Endothelial cell of umbilical vein (primary cell): ENCODE results near the gene PRKCB. TPM values are rescaled to one million over a fixed set of nuclear protein-coding genes. Genes with fewer than 3 reads are reported as not detected.

Source experiments
- BruUV-seq: library from RNA; stranded (reverse); fragments of 400-500 nt; replicated peaks from 2 replicates; lab custom pipeline; 2021; lab: Mats Ljungman, UMichigan
- CTCF ChIA-PET: fragments of 300-600, 350-600 bp; sonication (Branson Sonifier 250); formaldehyde crosslinking; loops from one replicate; lab custom pipeline; 2021; ENCODE audit warnings: antibody characterized with exemption, inconsistent platforms; lab: Charles Lee
- POLR2A ChIA-PET: fragments of 300-600, 350-600 bp; sonication (Branson Sonifier 250); formaldehyde crosslinking; loops from one replicate; lab custom pipeline; 2021; ENCODE audit warnings: antibody characterized with exemption, inconsistent platforms; lab: Charles Lee
- DNase-seq: peaks from one replicate; pipeline ENCODE4 v3.0.0-alpha.2; 2011; ENCODE audit warnings: low read depth, low spot score
- FAIRE-seq: peaks from 2 replicates; lab custom pipeline; 2011; peaks lifted over from hg19 to GRCh38; lab: Jason Lieb, UNC
- H2AFZ ChIP-seq: 2 replicates; pipeline ENCODE4 v1.6.0; 2012; ENCODE audit warnings: low read depth, low read length, control low read depth, inconsistent platforms
- H3K27ac ChIP-seq: 2 replicates; pipeline ENCODE4 v1.5.1; 2011; ENCODE audit warnings: low read depth, mild to moderate bottlenecking, control low read depth, low read length, moderate library complexity; ENCODE audit not compliant: insufficient read depth
- H3K27me3 ChIP-seq, 2 experiments: 2 replicates each; pipeline versions ENCODE4 v1.6.0 to v1.6.1; 2011; ENCODE audit warnings: low read length in 2 of 2, mixed read lengths in 1 of 2; ENCODE audit not compliant: control insufficient read depth in 2 of 2, insufficient read depth in 2 of 2
- H3K36me3 ChIP-seq, 2 experiments: 2 replicates in 1 of 2; 3 replicates in 1 of 2; pipeline ENCODE4 v1.5.1; 2011; ENCODE audit warnings: low read length in 2 of 2, mild to moderate bottlenecking in 1 of 2, moderate library complexity in 1 of 2; ENCODE audit not compliant: control insufficient read depth in 2 of 2, insufficient read depth in 2 of 2; ENCODE audit errors: extremely low read depth in 1 of 2
- H3K4me1 ChIP-seq: 3 replicates; pipeline ENCODE4 v1.5.1; 2011; ENCODE audit warnings: mild to moderate bottlenecking, low read length; ENCODE audit not compliant: control insufficient read depth, insufficient read depth; ENCODE audit errors: extremely low read depth
- H3K4me2 ChIP-seq: 2 replicates; pipeline ENCODE4 v1.6.1; 2011; ENCODE audit warnings: low read length, control low read depth, mixed read lengths; ENCODE audit not compliant: insufficient read depth
- H3K4me3 ChIP-seq, 3 experiments: fragments of 200-600 bp in 1 of 3; sonication (generic), shearing (Covaris generic) in 1 of 3; replicated peaks in 1 of 3; 2 replicates each; pipeline ENCODE4 v1.5.1; 2011 to 2016; ENCODE audit warnings: control low read depth in 3 of 3, low read length in 3 of 3, mild to moderate bottlenecking in 2 of 3, inconsistent platforms in 1 of 3, low read depth in 1 of 3, moderate library complexity in 1 of 3; ENCODE audit not compliant: insufficient read depth in 1 of 3
- H3K79me2 ChIP-seq: 2 replicates; pipeline ENCODE4 v1.6.0; 2012; ENCODE audit warnings: low read length, inconsistent platforms; ENCODE audit not compliant: control insufficient read depth, insufficient read depth
- H3K9ac ChIP-seq: replicated peaks from 2 replicates; pipeline ENCODE3; 2011; ENCODE audit warnings: low read length, control low read depth; ENCODE audit not compliant: insufficient read depth; ENCODE audit errors: extremely low read depth
- H3K9me1 ChIP-seq: replicated peaks from 3 replicates; pipeline ENCODE4 v1.6.0; 2011; ENCODE audit warnings: mild to moderate bottlenecking, low read length; ENCODE audit not compliant: control insufficient read depth, insufficient read depth; ENCODE audit errors: extremely low read depth
- H3K9me3 ChIP-seq: replicated peaks from 2 replicates; pipeline ENCODE4 v1.5.1; 2012; ENCODE audit warnings: low read length, inconsistent platforms; ENCODE audit not compliant: control insufficient read depth, insufficient read depth
- H4K20me1 ChIP-seq: replicated peaks from 2 replicates; pipeline ENCODE3; 2011; ENCODE audit warnings: mild to moderate bottlenecking, low read length; ENCODE audit not compliant: control insufficient read depth, insufficient read depth; ENCODE audit errors: extremely low read depth
- CTCF ChIP-seq, 2 donors: IDR thresholded peaks; 1 replicate in 1 of 2; 2 replicates in 1 of 2; pipeline ENCODE4 v1.5.1; 2011; ENCODE audit warnings: low read length in 2 of 2, mild to moderate bottlenecking in 2 of 2, moderate library complexity in 2 of 2, control low read depth in 1 of 2, inconsistent platforms in 1 of 2, low read depth in 1 of 2; ENCODE audit not compliant: insufficient read depth in 1 of 2; ENCODE audit errors: extremely low read depth in 1 of 2
- EZH2 ChIP-seq: IDR thresholded peaks from 2 replicates; pipeline ENCODE4 v1.6.1; 2012; ENCODE audit warnings: borderline replicate concordance, low read depth, mild to moderate bottlenecking, moderate library complexity, low read length, inconsistent platforms; ENCODE audit not compliant: severe bottlenecking
- FOS ChIP-seq: IDR thresholded peaks from 2 replicates; pipeline ENCODE4 v1.6.1; 2011; ENCODE audit warnings: mild to moderate bottlenecking, low read length, moderate library complexity, borderline replicate concordance; ENCODE audit not compliant: insufficient read depth
- GATA2 ChIP-seq: IDR thresholded peaks from 2 replicates; pipeline ENCODE4 v1.7.0; 2011; ENCODE audit warnings: low read depth, mild to moderate bottlenecking, moderate library complexity, mixed read lengths, low read length; ENCODE audit not compliant: insufficient read length, insufficient read depth
- JUN ChIP-seq: IDR thresholded peaks from 2 replicates; pipeline ENCODE4 v1.6.1; 2011; ENCODE audit warnings: borderline replicate concordance, low read depth; ENCODE audit not compliant: insufficient read length, insufficient read depth
- MAX ChIP-seq: IDR thresholded peaks from 2 replicates; pipeline ENCODE4 v1.6.1; 2011; ENCODE audit not compliant: insufficient read depth, insufficient read length
- MYC ChIP-seq: IDR thresholded peaks from one replicate; pipeline ENCODE4 v1.6.1; 2011; ENCODE audit warnings: mild to moderate bottlenecking, low read depth, low read length
- POLR2A ChIP-seq: IDR thresholded peaks from 2 replicates; pipeline ENCODE4 v1.6.1; 2012; ENCODE audit warnings: low read depth, mild to moderate bottlenecking, control low read depth, low read length
- POLR2AphosphoS5 ChIP-seq: IDR thresholded peaks from 2 replicates; pipeline ENCODE4 v1.6.1; 2012; ENCODE audit warnings: low read depth, mild to moderate bottlenecking, control low read depth, low read length, moderate library complexity; ENCODE audit not compliant: insufficient read depth
- dilution Hi-C: fragments of 300-500 bp; cut with MboI; formaldehyde crosslinking; loops from one replicate; pipeline ENCODE4 v1.15.0; 2019; ENCODE audit warnings: low sequenced_read_pairs; ENCODE audit not compliant: extremely low pct_ligation_motif_present
- intact Hi-C: fragments of 100-400 bp; cut with micrococcal nuclease; formaldehyde crosslinking; loops from one replicate; pipeline ENCODE4 v1.10.0; 2022
- polyA plus RNA-seq, 4 experiments: library from polyadenylated mRNA; depleted of rRNA in 3 of 4; stranded (reverse) in 3 of 4; unstranded in 1 of 4; fragments of >200 nt; gene quantifications; 2 replicates each; pipeline versions ENCODE4 v1.2.1 to v1.2.3, GENCODE V29; 2011 to 2012; ENCODE audit warnings: missing spikeins in 1 of 4
- total RNA-seq: library from RNA; stranded (reverse); gene quantifications from 2 replicates; pipeline ENCODE4 v1.2.3, GENCODE V29; 2021

The PRKCB gene
- total and polyA plus RNA-seq, 2 donors (not counting 3 experiments of a cell fraction or from before 2014, with no cell fraction given) = 0.01 TPM; not detected in 1

- Histone ChIP-seq H3K9me3 (no peaks in the 10 kb centered on the region), H4K20me1 (no peaks in the 10 kb centered on the region), H2AFZ (no peak overlapping the region), H3K79me2 (no peaks in the 10 kb centered on the region), H3K27ac (no peak overlapping the region), H3K4me2 (no peak overlapping the region), H3K9ac (no peak overlapping the region), H3K9me1 (no peaks in the 10 kb centered on the region), H3K36me3 (no peaks in the 10 kb centered on the region), H3K4me1 (no peaks in the 10 kb centered on the region), H3K27me3 (no peaks in the 10 kb centered on the region), H3K4me3 (no peak overlapping the region)
- ChIA-PET POLR2A (no interaction called here), CTCF (interaction anchor here (0.6 to 10.8 kb wide), 9 partner anchors 25 to 472 kb away, joined by 3 to 170 read pairs (median 5); partner anchors contain the start of gene CACNG3)
- FAIRE-seq (peak; percentile 55), DNase-seq (no peak)
- intact Hi-C loops (no loop called here), dilution Hi-C loops (no loop called here)
- BruUV-seq = no TSS peak
- TF ChIP-seq MAX (no peak), MYC (no peak), CTCF (IDR thresholded peaks at IDR 0.05; ENCODE audit: extremely low read depth in 1 of 2, insufficient read depth in 1 of 2, low read depth in 1 of 2, low read length in 2 of 2) (peak; percentile 9 to 32), FOS (no peak), JUN (no peak)
Measured at GRCh38 chr16:24045641-24046040, 209.9 kb downstream of the PRKCB start.

GRCh38 chr16:24046442-24046841, 210.7 kb downstream of the PRKCB start:
- DNase-seq = no peak
- intact Hi-C loops (no loop called here), dilution Hi-C loops (no loop called here)
- Histone ChIP-seq H3K27ac (no peak overlapping the region), H3K4me2 (no peak overlapping the region), H3K4me1 (no peaks in the 10 kb centered on the region), H2AFZ (no peak overlapping the region), H3K36me3 (no peaks in the 10 kb centered on the region), H3K4me3 (no peak overlapping the region), H3K79me2 (no peaks in the 10 kb centered on the region), H3K9me1 (no peaks in the 10 kb centered on the region), H4K20me1 (no peaks in the 10 kb centered on the region), H3K9me3 (no peaks in the 10 kb centered on the region), H3K9ac (no peak overlapping the region), H3K27me3 (no peaks in the 10 kb centered on the region)
- FAIRE-seq = no peak
- BruUV-seq = no TSS peak
- TF ChIP-seq CTCF (IDR thresholded peaks at IDR 0.05; ENCODE audit: extremely low read depth in 1 of 2, insufficient read depth in 1 of 2, low read depth in 1 of 2, low read length in 2 of 2) = no peak
- TF ChIP-seq FOS = no peak
- no peak for TF ChIP-seq EZH2
- no peak for TF ChIP-seq POLR2A
- no peak for TF ChIP-seq MYC
- TF ChIP-seq GATA2 = no peak
- no peak for TF ChIP-seq MAX
- no peak for TF ChIP-seq JUN
- no peak for TF ChIP-seq POLR2AphosphoS5
- ChIA-PET POLR2A (no interaction called here), CTCF (interaction anchor here (0.7 to 10.8 kb wide), 7 partner anchors 25 to 471 kb away, joined by 3 to 170 read pairs (median 6); partner anchors contain the start of gene CACNG3)
